Keratinocyte (primary cell): ENCODE data around the gene CDCA4.

ENCODE experiments used
- CTCF ChIP-seq, 3 experiments: IDR thresholded peaks in 1 of 3; conservative IDR thresholded peaks in 1 of 3; optimal IDR thresholded peaks in 1 of 3; 2 replicates in 2 of 3; 3 replicates in 1 of 3; pipeline versions ENCODE3 to v1.5.1; 2011; ENCODE audit warnings: low read length in 3 of 3, mild to moderate bottlenecking in 3 of 3, moderate library complexity in 2 of 3, control low read depth in 1 of 3, inconsistent platforms in 1 of 3; ENCODE audit not compliant: insufficient read depth in 2 of 3; ENCODE audit errors: extremely low read depth in 1 of 3
- EZH2 ChIP-seq: IDR thresholded peaks from one replicate; pipeline ENCODE4 v1.6.1; 2012; ENCODE audit warnings: inconsistent platforms, mild to moderate bottlenecking, low read length, moderate library complexity

GRCh38 chr14:104975481-104976197 is 45.2 kb downstream of the CDCA4 start:
- TF ChIP-seq CTCF (optimal IDR thresholded peaks at IDR 0.05 in 1 of 3, IDR thresholded peaks at IDR 0.05 in 1 of 3, conservative IDR thresholded peaks at IDR 0.05 in 1 of 3; ENCODE audit: extremely low read depth in 1 of 3, insufficient read depth in 2 of 3, low read length in 3 of 3) (no peak), EZH2 (no peak)
